ENCODE data around the gene RNGTT. TPM values are rescaled to one million over a fixed set of nuclear protein-coding genes. Genes with fewer than 3 reads are reported as not detected.
"Not testable (repeated sequence)": the region's sequence is repeated elsewhere in the genome, so short reads cannot be mapped to it uniquely, and the experiment has no call there.

RNGTT gene
- total RNA-seq, 1 donor from 2014 or later, result 21.6 TPM

GRCh38 chr6:88987922-88988321, 24.5 kb upstream of the RNGTT start:
- no peak overlapping the region for H3K27ac Mint-ChIP-seq
- no peak for DNase-seq (ENCODE audit: low spot score)
- H3K4me1 Mint-ChIP-seq (ENCODE audit: low read depth), result no peaks in the 10 kb centered on the region
- no peaks in the 10 kb centered on the region for H3K9me3 Mint-ChIP-seq
- H3K4me3 Mint-ChIP-seq, result no peak overlapping the region
- no peaks in the 10 kb centered on the region for H3K27me3 Mint-ChIP-seq (ENCODE audit: insufficient read depth)
- H3K36me3 Mint-ChIP-seq (ENCODE audit: low read depth), result no peaks in the 10 kb centered on the region
- intact Hi-C loops (cut with micrococcal nuclease), result no loop called here

GRCh38 chr6:88985901-88986300, 22.5 kb upstream of the RNGTT start:
- intact Hi-C loops (cut with micrococcal nuclease), result no loop called here
- Mint-ChIP-seq H3K4me1 (ENCODE audit: low read depth) (no peaks in the 10 kb centered on the region), H3K4me3 (no peak overlapping the region), H3K9me3 (no peaks in the 10 kb centered on the region), H3K36me3 (ENCODE audit: low read depth) (no peaks in the 10 kb centered on the region), H3K27me3 (ENCODE audit: insufficient read depth) (peaks cover 4% of the 10 kb centered on the region), H3K27ac (no peak overlapping the region)
- no peak for DNase-seq (ENCODE audit: low spot score)

- Mint-ChIP-seq H3K27me3 (ENCODE audit: insufficient read depth) (peaks cover 4% of the 10 kb centered on the region), H3K4me3 (no peak overlapping the region), H3K9me3 (no peaks in the 10 kb centered on the region), H3K36me3 (ENCODE audit: low read depth) (no peaks in the 10 kb centered on the region), H3K4me1 (ENCODE audit: low read depth) (no peaks in the 10 kb centered on the region), H3K27ac (no peak overlapping the region)
- DNase-seq (ENCODE audit: low spot score), result no peak
- intact Hi-C loops (cut with micrococcal nuclease), result no loop called here
These were observed 21.2 kb upstream of the RNGTT start for GRCh38 chr6:88984606-88985005.

GRCh38 chr6:88984152-88984551, 20.7 kb upstream of the RNGTT start:
- Mint-ChIP-seq H3K36me3 (ENCODE audit: low read depth) (no peaks in the 10 kb centered on the region), H3K9me3 (no peaks in the 10 kb centered on the region), H3K27me3 (ENCODE audit: insufficient read depth) (peaks cover 4% of the 10 kb centered on the region), H3K4me3 (no peak overlapping the region), H3K27ac (no peak overlapping the region), H3K4me1 (ENCODE audit: low read depth) (no peaks in the 10 kb centered on the region)
- intact Hi-C loops (cut with micrococcal nuclease), result no loop called here
- no peak for DNase-seq (ENCODE audit: low spot score)

GRCh38 chr6:88983532-88983931, 20.1 kb upstream of the RNGTT start:
- H3K36me3 Mint-ChIP-seq (ENCODE audit: low read depth), result no peaks in the 10 kb centered on the region
- intact Hi-C loops (cut with micrococcal nuclease), result loop anchor here (2.0 kb wide), 2 partner anchors 139 to 427 kb away; no protein-coding TSS in a partner anchor
- H3K9me3 Mint-ChIP-seq, result no peaks in the 10 kb centered on the region
- no peak for DNase-seq (ENCODE audit: low spot score)
- no peaks in the 10 kb centered on the region for H3K4me1 Mint-ChIP-seq (ENCODE audit: low read depth)
- H3K27ac Mint-ChIP-seq, result no peak overlapping the region
- H3K4me3 Mint-ChIP-seq, result no peak overlapping the region
- H3K27me3 Mint-ChIP-seq (ENCODE audit: insufficient read depth), result peaks cover 4% of the 10 kb centered on the region

- H3K4me3 Mint-ChIP-seq; H3K9me3 Mint-ChIP-seq; H3K36me3 Mint-ChIP-seq (ENCODE audit: low read depth); H3K27ac Mint-ChIP-seq; DNase-seq (ENCODE audit: low spot score); H3K4me1 Mint-ChIP-seq (ENCODE audit: low read depth); H3K27me3 Mint-ChIP-seq (ENCODE audit: insufficient read depth): not testable (repeated sequence)
- intact Hi-C loops (cut with micrococcal nuclease), result loop anchor here (2.0 kb wide), 2 partner anchors 140 to 428 kb away; no protein-coding TSS in a partner anchor
These were observed 19.7 kb upstream of the RNGTT start for GRCh38 chr6:88983129-88983528.

- intact Hi-C loops (cut with micrococcal nuclease), result loop anchor here (1.0 to 2.0 kb wide), 8 partner anchors 97 to 656 kb away; partner anchors contain the start of gene LYRM2
- Mint-ChIP-seq H3K27ac (no peak overlapping the region), H3K36me3 (ENCODE audit: low read depth) (no peaks in the 10 kb centered on the region), H3K4me3 (no peak overlapping the region), H3K4me1 (ENCODE audit: low read depth) (no peaks in the 10 kb centered on the region), H3K27me3 (ENCODE audit: insufficient read depth) (peaks cover 4% of the 10 kb centered on the region), H3K9me3 (no peaks in the 10 kb centered on the region)
- DNase-seq (ENCODE audit: low spot score), result no peak
These were observed 19.3 kb upstream of the RNGTT start for GRCh38 chr6:88982720-88983119.

- H3K27ac Mint-ChIP-seq, result no peak overlapping the region
These were observed 12.0 kb upstream of the RNGTT start for GRCh38 chr6:88975369-88975768.

GRCh38 chr6:88972504-88973423, 9.3 kb upstream of the RNGTT start:
- DNase-seq (ENCODE audit: low spot score), result no peak
- peaks cover 6% of the 10 kb centered on the region for H3K4me1 Mint-ChIP-seq (ENCODE audit: low read depth)
- H3K36me3 Mint-ChIP-seq (ENCODE audit: low read depth), result no peaks in the 10 kb centered on the region
- H3K27me3 Mint-ChIP-seq (ENCODE audit: insufficient read depth), result peaks cover 7% of the 10 kb centered on the region
- H3K4me3 Mint-ChIP-seq, result no peak overlapping the region
- no peak overlapping the region for H3K27ac Mint-ChIP-seq
- intact Hi-C loops (cut with micrococcal nuclease), result no loop called here
- no peaks in the 10 kb centered on the region for H3K9me3 Mint-ChIP-seq

More at GRCh38 chr6:88975369-88975768, 12.0 kb upstream of the RNGTT start:
- no peak for DNase-seq (ENCODE audit: low spot score)
- peaks cover 6% of the 10 kb centered on the region for H3K4me1 Mint-ChIP-seq (ENCODE audit: low read depth)
- H3K36me3 Mint-ChIP-seq (ENCODE audit: low read depth), result no peaks in the 10 kb centered on the region
- no peak overlapping the region for H3K4me3 Mint-ChIP-seq
- intact Hi-C loops (cut with micrococcal nuclease), result no loop called here
- no peaks in the 10 kb centered on the region for H3K9me3 Mint-ChIP-seq
- H3K27me3 Mint-ChIP-seq (ENCODE audit: insufficient read depth), result peaks cover 2% of the 10 kb centered on the region

GRCh38 chr6:88970301-88970700, 6.9 kb upstream of the RNGTT start:
- H3K4me1 Mint-ChIP-seq (ENCODE audit: low read depth), result peaks cover 6% of the 10 kb centered on the region
- intact Hi-C loops (cut with micrococcal nuclease), result no loop called here
- H3K9me3 Mint-ChIP-seq, result no peaks in the 10 kb centered on the region
- H3K27ac Mint-ChIP-seq, result no peak overlapping the region
- DNase-seq (ENCODE audit: low spot score), result no peak
- H3K27me3 Mint-ChIP-seq (ENCODE audit: insufficient read depth), result peaks cover 12% of the 10 kb centered on the region
- no peaks in the 10 kb centered on the region for H3K36me3 Mint-ChIP-seq (ENCODE audit: low read depth)
- no peak overlapping the region for H3K4me3 Mint-ChIP-seq

- H3K27ac Mint-ChIP-seq; intact Hi-C loops (cut with micrococcal nuclease); H3K4me3 Mint-ChIP-seq; DNase-seq (ENCODE audit: low spot score); H3K36me3 Mint-ChIP-seq (ENCODE audit: low read depth); H3K9me3 Mint-ChIP-seq: not testable (repeated sequence)
- Mint-ChIP-seq H3K4me1 (ENCODE audit: low read depth) (peaks cover 16% of the 10 kb centered on the region), H3K27me3 (ENCODE audit: insufficient read depth) (peaks cover 12% of the 10 kb centered on the region)
These were observed 5.8 kb upstream of the RNGTT start for GRCh38 chr6:88969255-88969654.

GRCh38 chr6:88967891-88968290, 4.5 kb upstream of the RNGTT start:
- H3K9me3 Mint-ChIP-seq, result no peaks in the 10 kb centered on the region
- H3K36me3 Mint-ChIP-seq (ENCODE audit: low read depth), result no peaks in the 10 kb centered on the region
- DNase-seq (ENCODE audit: low spot score), result no peak
- H3K4me3 Mint-ChIP-seq, result no peak overlapping the region
- intact Hi-C loops (cut with micrococcal nuclease), result no loop called here
- H3K4me1 Mint-ChIP-seq (ENCODE audit: low read depth), result peaks cover 18% of the 10 kb centered on the region
- H3K27me3 Mint-ChIP-seq (ENCODE audit: insufficient read depth), result peaks cover 12% of the 10 kb centered on the region
- H3K27ac Mint-ChIP-seq, result no peak overlapping the region

- H3K4me3 Mint-ChIP-seq, result peak overlapping the region; percentile 19
- peaks cover 25% of the 10 kb centered on the region for H3K4me1 Mint-ChIP-seq (ENCODE audit: low read depth)
- intact Hi-C loops (cut with micrococcal nuclease), result no loop called here
- no peaks in the 10 kb centered on the region for H3K36me3 Mint-ChIP-seq (ENCODE audit: low read depth)
- H3K27ac Mint-ChIP-seq, result no peak overlapping the region
- no peaks in the 10 kb centered on the region for H3K9me3 Mint-ChIP-seq
- peaks cover 12% of the 10 kb centered on the region for H3K27me3 Mint-ChIP-seq (ENCODE audit: insufficient read depth)
- DNase-seq (ENCODE audit: low spot score), result no peak
These were observed 2.3 kb upstream of the RNGTT start for GRCh38 chr6:88965691-88966090.
